NCI-H2171 treated with DMSO at 0.1 percent for 48 hours (cell line): ENCODE measurements around the gene VAV3.

Experiments
- DNase-seq: peaks from one replicate; lab custom pipeline; 2025; lab: John Stamatoyannopoulos, UW

VAV3 gene

GRCh38 chr1:107640207-107640606 is 324.8 kb downstream of the VAV3 start:
- DNase-seq = no peak

GRCh38 chr1:107637101-107637500 is 327.9 kb downstream of the VAV3 start:
- DNase-seq = peak; percentile 53

- no peak for DNase-seq
Observed at GRCh38 chr1:107633596-107633995, 331.4 kb downstream of the VAV3 start.

GRCh38 chr1:107626073-107626796 is 338.7 kb downstream of the VAV3 start:
- no peak for DNase-seq

GRCh38 chr1:107625405-107626029 is 339.5 kb downstream of the VAV3 start:
- DNase-seq = no peak

- no peak for DNase-seq
Observed at GRCh38 chr1:107623431-107623830, 341.5 kb downstream of the VAV3 start.

- no peak for DNase-seq
Observed at GRCh38 chr1:107622966-107623365, 342.0 kb downstream of the VAV3 start.

GRCh38 chr1:107622535-107622934 is 342.4 kb downstream of the VAV3 start:
- no peak for DNase-seq

GRCh38 chr1:107620753-107621152 is 344.2 kb downstream of the VAV3 start:
- no peak for DNase-seq

- no peak for DNase-seq
Observed at GRCh38 chr1:107618539-107618938, 346.4 kb downstream of the VAV3 start.

GRCh38 chr1:107617921-107618320 is 347.1 kb downstream of the VAV3 start:
- no peak for DNase-seq

- peak; percentile 66 for DNase-seq
Observed at GRCh38 chr1:107617456-107617855, 347.5 kb downstream of the VAV3 start.

GRCh38 chr1:107609808-107610207 is 355.2 kb downstream of the VAV3 start:
- DNase-seq = no peak

- DNase-seq = no peak
Observed at GRCh38 chr1:107604825-107605224, 360.2 kb downstream of the VAV3 start.

- no peak for DNase-seq
Observed at GRCh38 chr1:107600607-107601160, 364.3 kb downstream of the VAV3 start.

- no peak for DNase-seq
Observed at GRCh38 chr1:107599220-107599619, 365.8 kb downstream of the VAV3 start.

- no peak for DNase-seq
Observed at GRCh38 chr1:107597290-107597689, 367.7 kb downstream of the VAV3 start.

GRCh38 chr1:107594536-107594935 is 370.4 kb downstream of the VAV3 start:
- no peak for DNase-seq

- no peak for DNase-seq
Observed at GRCh38 chr1:107593501-107594209, 371.3 kb downstream of the VAV3 start.

- DNase-seq = no peak
Observed at GRCh38 chr1:107590900-107591622, 373.9 kb downstream of the VAV3 start.

GRCh38 chr1:107590087-107590486 is 374.9 kb downstream of the VAV3 start:
- no peak for DNase-seq

GRCh38 chr1:107588321-107588720 is 376.7 kb downstream of the VAV3 start:
- no peak for DNase-seq
